ENCODE results near the gene PTX4. TPM values are rescaled to one million over a fixed set of nuclear protein-coding genes. Genes with fewer than 3 reads are reported as not detected.

PTX4 gene
- total RNA-seq, 1 experiment from 2014 or later = 0.22 TPM

- no peak overlapping the region for H3K9ac ChIP-seq (ENCODE audit: low read length)
- H3F3A ChIP-seq (ENCODE audit: low read length, unreplicated experiment) = no peaks in the 10 kb centered on the region
- intact Hi-C loops (cut with micrococcal nuclease) = no loop called here
- H3K27me3 ChIP-seq (ENCODE audit: low read length) = no peaks in the 10 kb centered on the region
- no peak for TF ChIP-seq EZH2phosphoT487 (IDR thresholded peaks at IDR 0.05; ENCODE audit: borderline replicate concordance, low read length)
- H4K20me1 ChIP-seq (ENCODE audit: low read length) = no peaks in the 10 kb centered on the region
- H3K27ac ChIP-seq (ENCODE audit: low read length) = no peak overlapping the region
- H3K4me1 ChIP-seq (ENCODE audit: insufficient read depth, low read length) = no peaks in the 10 kb centered on the region
- POLR2A ChIA-PET (ENCODE audit: unreplicated experiment) = no interaction called here
- H3K9me3 ChIP-seq (ENCODE audit: low read length) = no peaks in the 10 kb centered on the region
- no peak for ATAC-seq
- H2AFZ ChIP-seq (ENCODE audit: low read length) = no peak overlapping the region
- BruUV-seq (replicated peaks) = no TSS peak
- no peaks in the 10 kb centered on the region for H3K79me2 ChIP-seq (ENCODE audit: low read length)
- DNase-seq = no peak
- CTCF ChIA-PET = no interaction called here
- no peaks in the 10 kb centered on the region for H3K9me2 ChIP-seq (replicated peaks; ENCODE audit: low read length)
- H3K36me3 ChIP-seq (ENCODE audit: low read depth, low read length) = no peaks in the 10 kb centered on the region
- H3K4me2 ChIP-seq (ENCODE audit: low read length) = no peak overlapping the region
- no peak overlapping the region for H3K4me3 ChIP-seq (ENCODE audit: low read length)
Measured at GRCh38 chr16:1444730-1445517, 43.8 kb downstream of the PTX4 start.

DNA sequence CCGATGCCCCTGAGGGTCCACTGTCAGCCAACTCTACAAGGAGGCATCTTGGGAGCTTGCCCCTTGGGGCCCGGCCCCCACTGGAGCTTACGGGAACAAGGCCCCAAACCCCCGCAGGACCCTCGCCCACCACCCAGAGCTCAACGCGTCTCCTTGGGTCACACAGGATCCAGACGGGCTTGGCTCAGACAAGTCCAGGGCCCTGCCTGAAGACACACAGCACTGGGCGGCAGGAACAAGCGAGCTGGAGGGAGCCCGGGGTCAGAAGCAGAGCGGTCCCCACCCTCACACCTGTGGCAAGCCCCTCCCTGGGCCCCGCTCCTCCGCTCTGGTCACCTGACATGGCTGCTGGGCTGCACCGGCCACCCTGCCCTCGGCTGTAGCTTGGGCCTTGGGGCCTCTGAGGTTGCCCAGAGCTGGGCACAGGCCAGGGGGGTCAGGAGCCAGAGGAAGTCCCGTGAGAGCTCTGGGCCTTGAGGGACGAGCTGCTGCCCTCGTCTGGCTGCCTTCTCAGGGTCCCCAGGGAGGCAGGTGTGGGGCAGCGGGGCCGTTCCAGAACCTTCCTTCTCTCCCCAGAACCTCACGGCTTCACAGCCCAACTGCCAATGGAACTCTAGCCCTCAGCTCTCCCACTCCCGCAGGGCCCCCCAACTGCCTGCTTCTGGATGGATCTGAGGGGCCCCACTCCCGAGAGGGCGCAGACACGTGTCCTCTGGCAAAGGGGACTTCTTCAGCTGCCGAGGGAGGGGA lies 44.6 kb downstream of the PTX4 start, which contains the start of gene CCDC154:
Gene CCDC154, minus strand, starts transcription at position 577 of the 750 bp plus-strand sequence. Its CDS starts 234 bp downstream, at position 343.
- no peaks in the 10 kb centered on the region for H3K9me3 ChIP-seq (ENCODE audit: low read length)
- no peak within 1 kb of the TSS for H3K4me3 ChIP-seq (ENCODE audit: low read length)
- H3K27me3 ChIP-seq (ENCODE audit: low read length) = no peaks in the 10 kb centered on the region
- H3K79me2 ChIP-seq (ENCODE audit: low read length) = no peaks in the 10 kb centered on the region
- TF ChIP-seq EZH2phosphoT487 (IDR thresholded peaks at IDR 0.05; ENCODE audit: borderline replicate concordance, low read length) = no peak
- no peak for TF ChIP-seq EZH2 (IDR thresholded peaks at IDR 0.05; ENCODE audit: low read length, unreplicated experiment)
- TF ChIP-seq, protein P1, sequence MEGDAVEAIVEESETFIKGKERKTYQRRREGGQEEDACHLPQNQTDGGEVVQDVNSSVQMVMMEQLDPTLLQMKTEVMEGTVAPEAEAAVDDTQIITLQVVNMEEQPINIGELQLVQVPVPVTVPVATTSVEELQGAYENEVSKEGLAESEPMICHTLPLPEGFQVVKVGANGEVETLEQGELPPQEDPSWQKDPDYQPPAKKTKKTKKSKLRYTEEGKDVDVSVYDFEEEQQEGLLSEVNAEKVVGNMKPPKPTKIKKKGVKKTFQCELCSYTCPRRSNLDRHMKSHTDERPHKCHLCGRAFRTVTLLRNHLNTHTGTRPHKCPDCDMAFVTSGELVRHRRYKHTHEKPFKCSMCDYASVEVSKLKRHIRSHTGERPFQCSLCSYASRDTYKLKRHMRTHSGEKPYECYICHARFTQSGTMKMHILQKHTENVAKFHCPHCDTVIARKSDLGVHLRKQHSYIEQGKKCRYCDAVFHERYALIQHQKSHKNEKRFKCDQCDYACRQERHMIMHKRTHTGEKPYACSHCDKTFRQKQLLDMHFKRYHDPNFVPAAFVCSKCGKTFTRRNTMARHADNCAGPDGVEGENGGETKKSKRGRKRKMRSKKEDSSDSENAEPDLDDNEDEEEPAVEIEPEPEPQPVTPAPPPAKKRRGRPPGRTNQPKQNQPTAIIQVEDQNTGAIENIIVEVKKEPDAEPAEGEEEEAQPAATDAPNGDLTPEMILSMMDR (conservative IDR thresholded peaks at IDR 0.05; ENCODE audit: low read depth, low read length) = no peak
- DNase-seq (no peak), ATAC-seq (no peak)
- no peak within 1 kb of the TSS for H3K27ac ChIP-seq (ENCODE audit: low read length)
- H2AFZ ChIP-seq (ENCODE audit: low read length) = no peak within 1 kb of the TSS
- H3K4me1 ChIP-seq (ENCODE audit: insufficient read depth, low read length) = no peaks in the 10 kb centered on the region
- ChIA-PET CTCF (interaction anchor here (0.6 kb wide), 1 partner anchor 102 kb away, joined by 4 read pairs; no protein-coding TSS in a partner anchor), POLR2A (ENCODE audit: unreplicated experiment) (interaction anchor here (0.6 kb wide), 1 partner anchor 248 kb away, joined by 3 read pairs; no protein-coding TSS in a partner anchor)
- H3K9ac ChIP-seq (ENCODE audit: low read length) = no peak within 1 kb of the TSS
- H3K36me3 ChIP-seq (ENCODE audit: low read depth, low read length) = no peaks in the 10 kb centered on the region
- no peak within 1 kb of the TSS for H3K4me2 ChIP-seq (ENCODE audit: low read length)
- intact Hi-C loops (cut with micrococcal nuclease) = no loop called here
- no TSS peak for BruUV-seq (replicated peaks)
- H4K20me1 ChIP-seq (ENCODE audit: low read length) = no peaks in the 10 kb centered on the region
- no peaks in the 10 kb centered on the region for H3K9me2 ChIP-seq (replicated peaks; ENCODE audit: low read length)
- H3F3A ChIP-seq (ENCODE audit: low read length, unreplicated experiment) = no peaks in the 10 kb centered on the region

DNA sequence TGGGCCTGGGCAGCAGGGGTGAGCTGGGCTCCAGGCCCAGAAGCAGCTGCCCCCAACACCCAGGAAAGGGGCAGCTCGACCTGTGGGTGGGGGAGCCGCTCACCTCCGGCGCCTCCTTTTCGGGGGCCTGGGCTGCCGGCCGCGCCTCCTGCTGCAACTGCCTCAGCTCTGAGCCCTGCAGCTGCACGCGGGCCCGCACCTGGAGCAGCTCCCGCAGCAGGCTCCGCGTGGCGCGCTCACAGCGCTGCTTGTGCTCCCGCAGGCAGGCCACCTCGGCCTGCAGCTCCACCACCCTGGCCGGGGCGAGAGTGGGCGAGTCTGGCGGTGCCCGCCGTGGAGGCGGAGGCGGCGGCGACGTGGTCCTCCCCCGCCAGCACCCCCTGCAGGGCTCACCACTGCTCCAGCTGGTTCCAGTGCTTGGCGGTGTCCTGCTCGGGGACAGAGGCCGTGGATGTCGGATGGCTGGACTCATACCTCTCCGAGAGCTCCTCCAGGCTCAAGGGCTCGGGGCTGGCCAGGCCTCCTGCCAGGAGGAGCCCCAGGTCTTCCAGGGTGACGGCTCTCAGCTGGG lies 45.3 kb downstream of the PTX4 start:
- Histone ChIP-seq H3K9ac (ENCODE audit: low read length) (no peak overlapping the region), H2AFZ (ENCODE audit: low read length) (no peak overlapping the region), H3K27ac (ENCODE audit: low read length) (no peak overlapping the region), H3K79me2 (ENCODE audit: low read length) (no peaks in the 10 kb centered on the region), H3F3A (ENCODE audit: low read length, unreplicated experiment) (no peaks in the 10 kb centered on the region), H4K20me1 (ENCODE audit: low read length) (no peaks in the 10 kb centered on the region), H3K4me3 (ENCODE audit: low read length) (no peak overlapping the region), H3K27me3 (ENCODE audit: low read length) (no peaks in the 10 kb centered on the region), H3K4me2 (ENCODE audit: low read length) (no peak overlapping the region), H3K4me1 (ENCODE audit: insufficient read depth, low read length) (no peaks in the 10 kb centered on the region), H3K36me3 (ENCODE audit: low read depth, low read length) (no peaks in the 10 kb centered on the region), H3K9me2 (replicated peaks; ENCODE audit: low read length) (no peaks in the 10 kb centered on the region), H3K9me3 (ENCODE audit: low read length) (no peaks in the 10 kb centered on the region)
- no TSS peak for BruUV-seq (replicated peaks)
- DNase-seq (no peak), ATAC-seq (no peak)
- intact Hi-C loops (cut with micrococcal nuclease) = no loop called here
- ChIA-PET CTCF (no interaction called here), POLR2A (ENCODE audit: unreplicated experiment) (no interaction called here)
- TF ChIP-seq EZH2 (IDR thresholded peaks at IDR 0.05; ENCODE audit: low read length, unreplicated experiment) = no peak
- TF ChIP-seq, protein P1 (conservative IDR thresholded peaks at IDR 0.05; ENCODE audit: low read depth, low read length) = no peak
- no peak for TF ChIP-seq EZH2phosphoT487 (IDR thresholded peaks at IDR 0.05; ENCODE audit: borderline replicate concordance, low read length)

Measured in PC-3 (cell line).